GM12878 (cell line): ENCODE data around the gene IDH3A. TPM values are rescaled to one million over a fixed set of nuclear protein-coding genes. Genes with fewer than 3 reads are reported as not detected.

Experiments used
- ATAC-seq: fragments of 200-7000 bp; cut with Tn5 transposase; 3 replicates; pipeline ENCODE4 v1.9.1; 2020; ENCODE audit warnings: mild to moderate bottlenecking, moderate library complexity
- BruUV-seq: library from RNA; stranded (reverse); fragments of 400-500 nt; replicated peaks from 2 replicates; lab custom pipeline; 2021; lab: Mats Ljungman, UMichigan
- CTCF ChIA-PET: fragments of 300-600 bp; sonication (Branson Sonifier 250); formaldehyde crosslinking; extraction: SDS; loops from one replicate; lab custom pipeline; 2021; ENCODE audit warnings: inconsistent platforms; lab: Yijun Ruan, JAX
- POLR2A ChIA-PET: fragments of 350-600 bp; formaldehyde crosslinking; extraction: SDS; loops from one replicate; lab custom pipeline; 2021; ENCODE audit warnings: inconsistent platforms; lab: Charles Lee
- RAD21 ChIA-PET: fragments of 300-600 bp; sonication (Branson Sonifier 250); formaldehyde crosslinking; loops from one replicate; lab custom pipeline; 2023; ENCODE audit warnings: antibody characterized with exemption; ENCODE audit not compliant: unreplicated experiment; lab: Charles Lee
- SMC1A ChIA-PET: fragments of 300-600 bp; sonication (Branson Sonifier 250); formaldehyde crosslinking; loops from one replicate; lab custom pipeline; 2023; ENCODE audit not compliant: unreplicated experiment, uncharacterized antibody; lab: Charles Lee
- DNase-seq: peaks from one replicate; pipeline ENCODE4 v3.0.0-alpha.2; 2011; ENCODE audit warnings: low read depth, low spot score
- FAIRE-seq: peaks from 3 replicates; lab custom pipeline; 2011; peaks lifted over from hg19 to GRCh38; lab: Jason Lieb, UNC
- H2AFZ ChIP-seq: 2 replicates; pipeline ENCODE4 v1.6.0; 2011; ENCODE audit warnings: low read depth, low read length, control low read depth; ENCODE audit not compliant: control insufficient read depth
- H3K27ac ChIP-seq: 2 replicates; pipeline ENCODE4 v1.5.1; 2011; ENCODE audit warnings: control low read depth; ENCODE audit not compliant: control insufficient read depth, insufficient read depth
- H3K27me3 ChIP-seq, 2 experiments: replicated peaks in 1 of 2; 2 replicates each; pipeline versions ENCODE4 v1.6.0 to v1.6.1; 2011; ENCODE audit warnings: low read length in 1 of 2; ENCODE audit not compliant: control insufficient read depth in 2 of 2, insufficient read depth in 2 of 2
- H3K36me3 ChIP-seq, 2 experiments: 2 replicates each; pipeline ENCODE4 v1.5.1; 2011; ENCODE audit warnings: low read length in 1 of 2; ENCODE audit not compliant: control insufficient read depth in 2 of 2, insufficient read depth in 2 of 2
- H3K4me1 ChIP-seq: 2 replicates; pipeline ENCODE4 v1.6.1; 2011; ENCODE audit warnings: mild to moderate bottlenecking, low read length, moderate library complexity, mixed read lengths; ENCODE audit not compliant: control insufficient read depth, insufficient read depth
- H3K4me2 ChIP-seq: 2 replicates; pipeline ENCODE4 v1.6.0; 2011; ENCODE audit warnings: control low read depth; ENCODE audit not compliant: control insufficient read depth, insufficient read depth
- H3K4me3 ChIP-seq: fragments of 200-600 bp; sonication (generic); 2 replicates; pipeline ENCODE4 v1.5.1; 2016
- H3K79me2 ChIP-seq: 2 replicates; pipeline ENCODE4 v1.6.0; 2011; ENCODE audit warnings: low read length; ENCODE audit not compliant: control insufficient read depth, insufficient read depth
- H3K9ac ChIP-seq: 2 replicates; pipeline ENCODE4 v1.8.0; 2011; ENCODE audit warnings: low read length, control low read depth, mixed read lengths; ENCODE audit not compliant: control insufficient read depth, insufficient read depth
- H3K9me3 ChIP-seq: replicated peaks from 3 replicates; pipeline ENCODE4 v1.5.1; 2011; ENCODE audit warnings: mild to moderate bottlenecking, low read length; ENCODE audit not compliant: control insufficient read depth, insufficient read depth
- H4K20me1 ChIP-seq: 2 replicates; pipeline ENCODE4 v1.6.0; 2011; ENCODE audit not compliant: control insufficient read depth, insufficient read depth
- BCL3 ChIP-seq: IDR thresholded peaks from 2 replicates; pipeline ENCODE4 v1.6.1; 2011; ENCODE audit warnings: borderline replicate concordance, low read depth, mild to moderate bottlenecking, moderate library complexity, low read length; ENCODE audit not compliant: insufficient read depth, poor library complexity, severe bottlenecking
- CTCF ChIP-seq, 3 experiments: IDR thresholded peaks in 2 of 3; conservative IDR thresholded peaks in 1 of 3; 2 replicates each; pipeline ENCODE4 v1.5.1; 2011; ENCODE audit warnings: low read depth in 3 of 3, low read length in 3 of 3, mild to moderate bottlenecking in 3 of 3, control low read depth in 2 of 3, moderate library complexity in 2 of 3, inconsistent platforms in 1 of 3, mixed read lengths in 1 of 3; ENCODE audit not compliant: control insufficient read depth in 2 of 3, insufficient read depth in 1 of 3; ENCODE audit errors: extremely low read depth in 1 of 3
- MAX ChIP-seq: IDR thresholded peaks from 2 replicates; pipeline ENCODE4 v1.6.1; 2012; ENCODE audit warnings: low read depth, low read length, improper control_type of control experiment
- NBN ChIP-seq: fragments of 450-650 bp; IDR thresholded peaks from 2 replicates; pipeline ENCODE4 v1.6.1; 2016
- NR2F1 ChIP-seq: fragments of 450-650 bp; conservative IDR thresholded peaks from 2 replicates; pipeline ENCODE4 v1.6.1; 2017; ENCODE audit warnings: mild to moderate bottlenecking
- NRF1 ChIP-seq: conservative IDR thresholded peaks from 2 replicates; pipeline ENCODE4 v1.6.1; 2011; ENCODE audit warnings: mild to moderate bottlenecking, low read depth, low read length, improper control_type of control experiment
- POU2F2 ChIP-seq: IDR thresholded peaks from 3 replicates; pipeline ENCODE4 v1.6.1; 2011; ENCODE audit warnings: low read depth, mild to moderate bottlenecking, low read length, borderline replicate concordance
- ZBTB11 ChIP-seq: fragments of 450-650 bp; formaldehyde crosslinking; IDR thresholded peaks from 2 replicates; pipeline ENCODE4 v1.5.0; 2022; ENCODE audit warnings: mild to moderate bottlenecking, missing genetic modification characterization
- ZNF687 ChIP-seq: fragments of 450-650 bp; IDR thresholded peaks from 2 replicates; pipeline ENCODE4 v1.6.1; 2017; ENCODE audit warnings: mild to moderate bottlenecking, moderate library complexity
- WGBS: methylation state at CpG from one replicate; pipeline ENCODE4 v1.1.6; 2016; ENCODE audit warnings: low lambda C conversion rate; ENCODE audit not compliant: insufficient replicate concordance, insufficient coverage; ENCODE audit errors: missing lambda C conversion rate; 5-methylcytosine and 5-hydroxymethylcytosine counted together
- in situ Hi-C: fragments of 300-500 bp; cut with MboI; formaldehyde crosslinking; loops from 9 replicates; pipeline ENCODE4 v1.14.3; 2018; ENCODE audit warnings: mixed read lengths
- intact Hi-C: fragments of 100-400 bp; cut with micrococcal nuclease; formaldehyde crosslinking; loops from one replicate; pipeline ENCODE4 v1.14.2; 2022; ENCODE audit not compliant: unreplicated experiment
- polyA plus RNA-seq, 11 experiments: library from polyadenylated mRNA; depleted of rRNA in 4 of 11; unstranded in 6 of 11; stranded (reverse) in 5 of 11; fragments of >200 nt; fragmentation: Nextera tagmentation in 4 of 11; fragmentation: Illumina TruSeq in 1 of 11; extraction: Ambion mirVana in 4 of 11; extraction: Trizol in 1 of 11; gene quantifications; 1 replicate in 1 of 11; 2 replicates in 10 of 11; pipeline versions ENCODE4 v1.2.1 to v1.2.3, GENCODE V29; 2011 to 2016; ENCODE audit warnings: inconsistent platforms in 2 of 11, missing spikeins in 2 of 11, low read depth in 1 of 11
- total RNA-seq, 4 experiments: library from RNA; depleted of rRNA in 3 of 4; stranded (reverse); fragments of >200 nt in 3 of 4; fragmentation: Illumina TruSeq in 1 of 4; extraction: Trizol in 1 of 4; gene quantifications; 2 replicates each; pipeline versions ENCODE4 v1.2.1 to v1.2.3, GENCODE V29; 2013 to 2021

Gene IDH3A
- total and polyA plus RNA-seq, 10 of the 15 experiments (the other 5 are each of a cell fraction or from before 2014, with no cell fraction given) = 83.9 to 254 (median 195) TPM

GRCh38 chr15:78127882-78128281, 21.3 kb upstream of the IDH3A start:
- Histone ChIP-seq H2AFZ (no peak overlapping the region), H3K27ac (no peak overlapping the region), H3K4me3 (no peak overlapping the region), H3K9me3 (no peaks in the 10 kb centered on the region), H3K27me3 (no peaks in the 10 kb centered on the region), H4K20me1 (no peaks in the 10 kb centered on the region), H3K36me3 (no peaks in the 10 kb centered on the region), H3K4me1 (no peaks in the 10 kb centered on the region; the same call in 1 of the 2 replicates), H3K4me2 (no peak overlapping the region), H3K79me2 (no peaks in the 10 kb centered on the region), H3K9ac (no peak overlapping the region)
- CTCF ChIA-PET = interaction anchor here (0.8 to 7.0 kb wide), 7 partner anchors 15 to 169 kb away, joined by 3 to 200 read pairs (median 4); no protein-coding TSS in a partner anchor
- in situ Hi-C loops (no loop called here), intact Hi-C loops (no loop called here)
- SMC1A ChIA-PET = interaction anchor here (0.7 to 2.5 kb wide), 4 partner anchors 14 to 112 kb away, joined by 4 to 16 read pairs (median 7); no protein-coding TSS in a partner anchor
- WGBS = 52% methylated on average over 2 of the region's 2 CpGs
- no TSS peak for BruUV-seq
- RAD21 ChIA-PET = interaction anchor here (0.6 to 9.5 kb wide), 5 partner anchors 13 to 581 kb away, joined by 3 to 147 read pairs (median 4); no protein-coding TSS in a partner anchor
- no peak for DNase-seq
- TF ChIP-seq MAX (no peak), NRF1 (no peak), ZBTB11 (CRISPR knock-in tag) (no peak), NBN (no peak), BCL3 (no peak), ZNF687 (no peak), POU2F2 (no peak), NR2F1 (no peak), CTCF (IDR thresholded peaks at IDR 0.05 in 2 of 3, conservative IDR thresholded peaks at IDR 0.05 in 1 of 3; ENCODE audit: control insufficient read depth in 2 of 3, extremely low read depth in 1 of 3, insufficient read depth in 1 of 3, low read depth in 3 of 3, low read length in 3 of 3) (no peak)
- no peak for ATAC-seq
- POLR2A ChIA-PET = no interaction called here
- FAIRE-seq = no peak
